Activated CD8-positive, alpha-beta memory T cell treated with anti-CD3 and anti-CD28 coated beads, Interleukin-2, amount 10 ng/mL, durations not matched to agents 7 days and 5 days (primary cell): ENCODE results near the gene OTOA. TPM values are rescaled to one million over a fixed set of nuclear protein-coding genes. Genes with fewer than 3 reads are reported as not detected.
"Not testable (repeated sequence)": the region's sequence is repeated elsewhere in the genome, so short reads cannot be mapped to it uniquely, and the experiment has no call there.

ENCODE experiments used
- ATAC-seq: fragments of 150-1000 bp; cut with Tn5 transposase; one replicate; pipeline ENCODE4 v1.10.0; 2021; ENCODE audit warnings: moderate library complexity
- CTCF ChIA-PET: fragments of 350-600 bp; sonication (Branson Sonifier 250); formaldehyde crosslinking; loops from one replicate; lab custom pipeline; 2021; ENCODE audit warnings: antibody characterized with exemption; lab: Charles Lee
- DNase-seq: peaks from one replicate; pipeline ENCODE4 v3.0.0-alpha.2; 2020
- H3K27ac Mint-ChIP-seq: one replicate; pipeline ENCODE4 v1.8.0; 2021; ENCODE audit warnings: mild to moderate bottlenecking, mixed read lengths
- H3K27me3 Mint-ChIP-seq: one replicate; pipeline ENCODE4 v1.8.0; 2021; ENCODE audit warnings: mixed read lengths
- H3K36me3 Mint-ChIP-seq: one replicate; pipeline ENCODE4 v1.8.0; 2021; ENCODE audit warnings: mild to moderate bottlenecking, mixed read lengths
- H3K4me1 Mint-ChIP-seq: one replicate; pipeline ENCODE4 v1.8.0; 2021; ENCODE audit warnings: mixed read lengths
- H3K4me3 Mint-ChIP-seq: one replicate; pipeline ENCODE4 v1.8.0; 2021; ENCODE audit warnings: mild to moderate bottlenecking, moderate library complexity, mixed read lengths
- H3K9me3 Mint-ChIP-seq: one replicate; pipeline ENCODE4 v1.8.0; 2022; ENCODE audit warnings: low read depth, mixed read lengths
- total RNA-seq, 2 experiments: library from RNA; stranded (reverse); gene quantifications; one replicate each; pipeline ENCODE4 v1.2.3, GENCODE V29; 2021

OTOA gene
- total RNA-seq, 2 experiments from 2014 or later = 0.09 to 0.38 TPM

GRCh38 chr16:21630866-21631265 is 32.9 kb upstream of the OTOA start:
- peaks cover 38% of the 10 kb centered on the region for H3K36me3 Mint-ChIP-seq
- H3K27ac Mint-ChIP-seq, H3K9me3 Mint-ChIP-seq, ATAC-seq, CTCF ChIA-PET, DNase-seq, H3K4me3 Mint-ChIP-seq, H3K27me3 Mint-ChIP-seq: not testable (repeated sequence)
- peaks cover 14% of the 10 kb centered on the region for H3K4me1 Mint-ChIP-seq

GRCh38 chr16:21631376-21631775 is 32.4 kb upstream of the OTOA start:
- H3K9me3 Mint-ChIP-seq, DNase-seq, H3K4me3 Mint-ChIP-seq, H3K27ac Mint-ChIP-seq, CTCF ChIA-PET, ATAC-seq, H3K27me3 Mint-ChIP-seq, H3K4me1 Mint-ChIP-seq: not testable (repeated sequence)
- peaks cover 36% of the 10 kb centered on the region for H3K36me3 Mint-ChIP-seq

- ATAC-seq, H3K27ac Mint-ChIP-seq, H3K4me3 Mint-ChIP-seq, H3K9me3 Mint-ChIP-seq, H3K27me3 Mint-ChIP-seq, CTCF ChIA-PET, H3K4me1 Mint-ChIP-seq, DNase-seq: not testable (repeated sequence)
- H3K36me3 Mint-ChIP-seq = peaks cover 32% of the 10 kb centered on the region
Observed at GRCh38 chr16:21631951-21632575, 31.7 kb upstream of the OTOA start.

GRCh38 chr16:21634216-21634615 is 29.6 kb upstream of the OTOA start:
- no peaks in the 10 kb centered on the region for H3K27me3 Mint-ChIP-seq
- H3K36me3 Mint-ChIP-seq = peaks cover 13% of the 10 kb centered on the region
- H3K27ac Mint-ChIP-seq = no peak overlapping the region
- no peak for DNase-seq
- no peak for ATAC-seq
- CTCF ChIA-PET = interaction anchor here (1.0 to 1.5 kb wide), 3 partner anchors 10 to 11 kb away, joined by 3 read pairs; no protein-coding TSS in a partner anchor
- no peak overlapping the region for H3K4me3 Mint-ChIP-seq
- H3K4me1 Mint-ChIP-seq = peaks cover 19% of the 10 kb centered on the region
- H3K9me3 Mint-ChIP-seq = no peaks in the 10 kb centered on the region

- ATAC-seq, H3K4me3 Mint-ChIP-seq, DNase-seq, H3K27ac Mint-ChIP-seq, H3K27me3 Mint-ChIP-seq, CTCF ChIA-PET, H3K36me3 Mint-ChIP-seq, H3K9me3 Mint-ChIP-seq: not testable (repeated sequence)
- peaks cover 26% of the 10 kb centered on the region for H3K4me1 Mint-ChIP-seq
Observed at GRCh38 chr16:21635694-21636093, 28.1 kb upstream of the OTOA start.

GRCh38 chr16:21637032-21637968 is 26.5 kb upstream of the OTOA start:
- ATAC-seq (no peak), DNase-seq (no peak)
- CTCF ChIA-PET = interaction anchor here (0.9 to 7.2 kb wide), 8 partner anchors 16 to 71 kb away, joined by 3 to 99 read pairs (median 4); no protein-coding TSS in a partner anchor
- Mint-ChIP-seq H3K27me3 (no peaks in the 10 kb centered on the region), H3K27ac (no peak overlapping the region), H3K4me1 (peaks cover 27% of the 10 kb centered on the region), H3K9me3 (no peaks in the 10 kb centered on the region), H3K4me3 (no peak overlapping the region), H3K36me3 (peaks cover 8% of the 10 kb centered on the region)

GRCh38 chr16:21638573-21638975 is 25.2 kb upstream of the OTOA start:
- no peak overlapping the region for H3K4me3 Mint-ChIP-seq
- H3K27ac Mint-ChIP-seq = peak overlapping the region; percentile 79
- H3K9me3 Mint-ChIP-seq = no peaks in the 10 kb centered on the region
- DNase-seq = peak; percentile 51
- peaks cover 8% of the 10 kb centered on the region for H3K36me3 Mint-ChIP-seq
- CTCF ChIA-PET = interaction anchor here (0.6 to 7.2 kb wide), 10 partner anchors 17 to 1145 kb away, joined by 3 to 99 read pairs (median 8); partner anchors contain the start of gene METTL9
- peak; percentile 67 for ATAC-seq
- H3K4me1 Mint-ChIP-seq = peaks cover 27% of the 10 kb centered on the region
- H3K27me3 Mint-ChIP-seq = no peaks in the 10 kb centered on the region

- Mint-ChIP-seq H3K36me3 (peaks cover 11% of the 10 kb centered on the region), H3K27ac (no peak overlapping the region), H3K9me3 (no peaks in the 10 kb centered on the region), H3K27me3 (no peaks in the 10 kb centered on the region), H3K4me3 (no peak overlapping the region), H3K4me1 (peaks cover 34% of the 10 kb centered on the region)
- ATAC-seq (no peak), DNase-seq (no peak)
- CTCF ChIA-PET = interaction anchor here (0.6 to 7.2 kb wide), 13 partner anchors 18 to 84 kb away, joined by 3 to 99 read pairs (median 5); partner anchors contain the start of gene METTL9
Observed at GRCh38 chr16:21639493-21639892, 24.3 kb upstream of the OTOA start.

GRCh38 chr16:21641916-21642315 is 21.9 kb upstream of the OTOA start:
- Mint-ChIP-seq H3K27ac (no peak overlapping the region), H3K27me3 (no peaks in the 10 kb centered on the region), H3K4me3 (no peak overlapping the region), H3K36me3 (peaks cover 4% of the 10 kb centered on the region), H3K4me1 (peaks cover 55% of the 10 kb centered on the region), H3K9me3 (no peaks in the 10 kb centered on the region)
- DNase-seq (no peak), ATAC-seq (no peak)
- CTCF ChIA-PET = interaction anchor here (1.3 to 7.2 kb wide), 7 partner anchors 12 to 88 kb away, joined by 3 to 99 read pairs (median 7); no protein-coding TSS in a partner anchor

GRCh38 chr16:21642861-21643260 is 20.9 kb upstream of the OTOA start:
- ATAC-seq (no peak), DNase-seq (no peak)
- Mint-ChIP-seq H3K27ac (no peak overlapping the region), H3K4me3 (no peak overlapping the region), H3K36me3 (peaks cover 6% of the 10 kb centered on the region), H3K27me3 (no peaks in the 10 kb centered on the region), H3K4me1 (peaks cover 58% of the 10 kb centered on the region), H3K9me3 (no peaks in the 10 kb centered on the region)
- CTCF ChIA-PET = interaction anchor here (1.3 to 7.2 kb wide), 4 partner anchors 14 to 65 kb away, joined by 3 to 99 read pairs (median 30); no protein-coding TSS in a partner anchor

- no peaks in the 10 kb centered on the region for H3K27me3 Mint-ChIP-seq
- H3K9me3 Mint-ChIP-seq = no peaks in the 10 kb centered on the region
- no peak for DNase-seq
- peaks cover 8% of the 10 kb centered on the region for H3K36me3 Mint-ChIP-seq
- H3K4me3 Mint-ChIP-seq = no peak overlapping the region
- H3K27ac Mint-ChIP-seq = no peak overlapping the region
- CTCF ChIA-PET = interaction anchor here (1.0 to 5.4 kb wide), 6 partner anchors 14 to 61 kb away, joined by 3 to 46 read pairs (median 4); no protein-coding TSS in a partner anchor
- H3K4me1 Mint-ChIP-seq = peaks cover 59% of the 10 kb centered on the region
- no peak for ATAC-seq
Observed at GRCh38 chr16:21643785-21644184, 20.0 kb upstream of the OTOA start.

GRCh38 chr16:21644674-21645073 is 19.1 kb upstream of the OTOA start:
- Mint-ChIP-seq H3K9me3 (no peaks in the 10 kb centered on the region), H3K4me1 (peaks cover 52% of the 10 kb centered on the region), H3K27ac (peak overlapping the region; percentile 91), H3K4me3 (peak overlapping the region; percentile 68), H3K27me3 (no peaks in the 10 kb centered on the region), H3K36me3 (peaks cover 8% of the 10 kb centered on the region)
- no peak for ATAC-seq
- CTCF ChIA-PET = interaction anchor here (1.0 to 5.4 kb wide), 8 partner anchors 13 to 63 kb away, joined by 3 to 46 read pairs (median 6); no protein-coding TSS in a partner anchor
- no peak for DNase-seq

GRCh38 chr16:21645261-21645721 is 18.5 kb upstream of the OTOA start:
- CTCF ChIA-PET = interaction anchor here (0.7 to 5.4 kb wide), 15 partner anchors 11 to 543 kb away, joined by 3 to 46 read pairs (median 5); no protein-coding TSS in a partner anchor
- H3K36me3 Mint-ChIP-seq = peaks cover 8% of the 10 kb centered on the region
- DNase-seq = peak; percentile 58
- H3K27me3 Mint-ChIP-seq = no peaks in the 10 kb centered on the region
- H3K9me3 Mint-ChIP-seq = no peaks in the 10 kb centered on the region
- H3K4me1 Mint-ChIP-seq = peaks cover 56% of the 10 kb centered on the region
- peak overlapping the region; percentile 68 for H3K4me3 Mint-ChIP-seq
- peak overlapping the region; percentile 91 for H3K27ac Mint-ChIP-seq
- peak; percentile 45 for ATAC-seq
